ENCODE results near the gene DPY19L2.
"Not testable (repeated sequence)": the region's sequence is repeated elsewhere in the genome, so short reads cannot be mapped to it uniquely, and the experiment has no call there.

- TF ChIP-seq CTCF (IDR thresholded peaks at IDR 0.05; ENCODE audit: low read depth, low read length); POLR2A (IDR thresholded peaks at IDR 0.05; ENCODE audit: extremely low read depth, insufficient read length): not testable (repeated sequence)
Observed at GRCh38 chr12:63549034-63549433, 119.3 kb downstream of the DPY19L2 start.
